HCT116 (cell line): Measurements from ENCODE around the gene EP400. TPM values are rescaled to one million over a fixed set of nuclear protein-coding genes. Genes with fewer than 3 reads are reported as not detected.

Experiments used
- ATAC-seq: fragments of 200-7000 bp; cut with Tn5 transposase; 2 replicates; pipeline ENCODE4 v1.9.1; 2020; ENCODE audit warnings: mild to moderate bottlenecking, moderate library complexity
- BruUV-seq: library from RNA; stranded (reverse); fragments of 400-500 nt; replicated peaks from 2 replicates; lab custom pipeline; 2021; lab: Mats Ljungman, UMichigan
- CTCF ChIA-PET: fragments of 300-600 bp; sonication (Branson Sonifier 250); formaldehyde crosslinking; loops from one replicate; lab custom pipeline; 2021; ENCODE audit warnings: antibody characterized with exemption; lab: Charles Lee
- POLR2A ChIA-PET: fragments of 300-600, 350-600 bp; sonication (Branson Sonifier 250); formaldehyde crosslinking; loops from one replicate; lab custom pipeline; 2021; ENCODE audit warnings: antibody characterized with exemption; lab: Charles Lee
- RAD21 ChIA-PET, 2 experiments: fragments of 300-600 bp; sonication (Branson Sonifier 250); formaldehyde crosslinking; loops; one replicate each; lab custom pipeline; 2023; ENCODE audit warnings: low total read pairs in 2 of 2; ENCODE audit not compliant: uncharacterized antibody in 2 of 2, unreplicated experiment in 2 of 2, low non-redundant PET in 1 of 2; lab: Charles Lee
- DNase-seq: peaks from one replicate; pipeline ENCODE4 v3.0.0-alpha.2; 2010; ENCODE audit warnings: low read depth, low spot score
- H2AFZ ChIP-seq: fragments of 200-600 bp; shearing (Covaris generic), sonication (generic); 2 replicates; pipeline ENCODE4 v1.6.1; 2017; ENCODE audit warnings: low read depth, mixed run types, mixed read lengths, antibody characterized with exemption, low read length; ENCODE audit not compliant: poor library complexity, severe bottlenecking
- H3K27ac ChIP-seq: 2 replicates; pipeline ENCODE4 v1.5.1; 2012; ENCODE audit warnings: low read depth, low read length
- H3K27me3 ChIP-seq: fragments of 200-600 bp; sonication (generic); 2 replicates; pipeline ENCODE4 v1.6.1; 2016; ENCODE audit warnings: mixed run types, low read length, mixed read lengths; ENCODE audit not compliant: insufficient read depth
- H3K36me3 ChIP-seq, 2 experiments: fragments of 200-500 bp in 1 of 2; fragments of 200-600 bp in 1 of 2; sonication (Bioruptor generic) in 1 of 2; sonication (generic) in 1 of 2; 2 replicates each; pipeline versions ENCODE4 v1.5.1 to v1.6.1; 2014 to 2016; ENCODE audit warnings: low read length in 2 of 2, inconsistent platforms in 1 of 2, mixed read lengths in 1 of 2, mixed run types in 1 of 2; ENCODE audit not compliant: insufficient read depth in 2 of 2, control insufficient read depth in 1 of 2
- H3K4me1 ChIP-seq, 2 experiments: fragments of 200-600 bp in 1 of 2; sonication (generic) in 1 of 2; 2 replicates each; pipeline versions ENCODE4 v1.5.1 to v1.6.1; 2012 to 2017; ENCODE audit warnings: low read length in 2 of 2, inconsistent platforms in 1 of 2, mild to moderate bottlenecking in 1 of 2, mixed read lengths in 1 of 2, mixed run types in 1 of 2, moderate library complexity in 1 of 2; ENCODE audit not compliant: insufficient read depth in 2 of 2, control insufficient read depth in 1 of 2
- H3K4me2 ChIP-seq: fragments of 200-600 bp; sonication (generic); 2 replicates; pipeline ENCODE4 v1.6.1; 2017; ENCODE audit warnings: mixed run types, low read length, mixed read lengths
- H3K4me3 ChIP-seq, 2 experiments: fragments of 200-600 bp in 1 of 2; sonication (generic) in 1 of 2; replicated peaks in 1 of 2; 2 replicates each; pipeline ENCODE4 v1.5.1; 2011 to 2016; ENCODE audit warnings: low read length in 2 of 2, control low read depth in 1 of 2, low read depth in 1 of 2, mild to moderate bottlenecking in 1 of 2, mixed read lengths in 1 of 2, mixed run types in 1 of 2
- H3K79me2 ChIP-seq: fragments of 200-600 bp; sonication (generic); 2 replicates; pipeline ENCODE4 v1.6.1; 2017; ENCODE audit warnings: mild to moderate bottlenecking, mixed run types, low read length, moderate library complexity, mixed read lengths; ENCODE audit not compliant: insufficient read depth
- H3K9ac ChIP-seq: fragments of 200-600 bp; sonication (generic); 2 replicates; pipeline ENCODE4 v1.6.1; 2016; ENCODE audit warnings: low read length, mixed read lengths
- H3K9me2 ChIP-seq: fragments of 200-600 bp; sonication (generic), shearing (Covaris generic); 2 replicates; pipeline ENCODE4 v1.6.1; 2017; ENCODE audit warnings: mixed run types, mild to moderate bottlenecking, moderate library complexity; ENCODE audit not compliant: insufficient read depth
- H3K9me3 ChIP-seq, 2 experiments: fragments of 200-500 bp in 1 of 2; fragments of 200-600 bp in 1 of 2; sonication (Bioruptor generic) in 1 of 2; sonication (generic) in 1 of 2; 2 replicates each; pipeline ENCODE4 v1.6.1; 2014 to 2017; ENCODE audit warnings: low read length in 2 of 2, mixed read lengths in 2 of 2, inconsistent platforms in 1 of 2, low read depth in 1 of 2, mild to moderate bottlenecking in 1 of 2, mixed run types in 1 of 2, moderate library complexity in 1 of 2; ENCODE audit not compliant: control insufficient read depth in 1 of 2, insufficient read depth in 1 of 2
- H4K20me1 ChIP-seq: fragments of 200-600 bp; sonication (generic), shearing (Covaris generic); 2 replicates; pipeline ENCODE4 v1.6.1; 2017; ENCODE audit warnings: mixed run types, mild to moderate bottlenecking, moderate library complexity; ENCODE audit not compliant: insufficient read depth
- EGR1 ChIP-seq: IDR thresholded peaks from 2 replicates; pipeline ENCODE4 v1.6.1; 2012; ENCODE audit warnings: low read depth
- JUND ChIP-seq: IDR thresholded peaks from 2 replicates; pipeline ENCODE4 v1.6.1; 2012
- MAX ChIP-seq: IDR thresholded peaks from 2 replicates; pipeline ENCODE4 v1.6.1; 2012
- REST ChIP-seq: IDR thresholded peaks from 2 replicates; pipeline ENCODE4 v1.6.1; 2012; ENCODE audit warnings: low read depth
- SIN3A ChIP-seq: IDR thresholded peaks from 2 replicates; pipeline ENCODE4 v1.6.1; 2012; ENCODE audit warnings: low read depth
- SP1 ChIP-seq: IDR thresholded peaks from 2 replicates; pipeline ENCODE4 v1.6.1; 2012; ENCODE audit warnings: low read depth
- TCF7L2 ChIP-seq: IDR thresholded peaks from 2 replicates; pipeline ENCODE4 v1.7.0; 2011; ENCODE audit warnings: borderline replicate concordance, inconsistent platforms; ENCODE audit not compliant: insufficient read depth, insufficient read length; ENCODE audit errors: extremely low read depth
- YY1 ChIP-seq: IDR thresholded peaks from 2 replicates; pipeline ENCODE4 v1.6.1; 2011; ENCODE audit warnings: low read length, low read depth, moderate library complexity, mild to moderate bottlenecking; ENCODE audit not compliant: insufficient replicate concordance; ENCODE audit errors: extremely low read depth
- intact Hi-C: fragments of 100-400 bp; cut with micrococcal nuclease; formaldehyde crosslinking; loops from 2 replicates; pipeline ENCODE4 v1.10.0; 2022
- total RNA-seq: library from RNA; stranded (reverse); gene quantifications from one replicate; pipeline ENCODE4 v1.2.1, GENCODE V29; 2021; ENCODE audit not compliant: unreplicated experiment
- TF ChIP-seq, protein P1 (sequence below): IDR thresholded peaks from 2 replicates; pipeline ENCODE4 v1.6.1; 2011; ENCODE audit warnings: mild to moderate bottlenecking, low read length, moderate library complexity; ENCODE audit not compliant: insufficient replicate concordance; ENCODE audit errors: extremely low read depth

The EP400 gene
- total RNA-seq, 1 experiment from 2014 or later: 54.5 TPM

- intact Hi-C loops: no loop called here
- no TSS peak for BruUV-seq
- no peaks in the 10 kb centered on the region; the same call in 1 of the 2 replicates for H3K79me2 ChIP-seq
- no peak for TF ChIP-seq YY1
- TF ChIP-seq REST: no peak
- TF ChIP-seq SP1: no peak
- TF ChIP-seq, all 23 proteins: peak for 0
- no peak overlapping the region for H2AFZ ChIP-seq
- H3K9ac ChIP-seq: no peak overlapping the region
- ATAC-seq: no peak
- no peak overlapping the region for H3K27ac ChIP-seq
- DNase-seq: no peak
- CTCF ChIA-PET: no interaction called here
- H3K27me3 ChIP-seq: no peaks in the 10 kb centered on the region
- no peaks in the 10 kb centered on the region; the same call in 1 of the 2 replicates for H4K20me1 ChIP-seq
- H3K4me1 ChIP-seq: no peaks in the 10 kb centered on the region
- no peak overlapping the region for H3K4me3 ChIP-seq
- H3K9me3 ChIP-seq: no peaks in the 10 kb centered on the region
- no peaks in the 10 kb centered on the region for H3K9me2 ChIP-seq
- POLR2A ChIA-PET: no interaction called here
- H3K4me2 ChIP-seq: no peak overlapping the region
- RAD21 ChIA-PET: no interaction called here
- H3K36me3 ChIP-seq: peaks cover 11 to 30% of the 10 kb centered on the region in 2 experiments; a peak in 3 of 4 replicates
Measured at GRCh38 chr12:132071830-132072384, 122.2 kb downstream of the EP400 start.

- intact Hi-C loops: no loop called here
- DNase-seq (no peak), ATAC-seq (no peak)
- RAD21 ChIA-PET: no interaction called here
- Histone ChIP-seq H3K27ac (no peak overlapping the region), H3K9me3 (no peaks in the 10 kb centered on the region), H3K4me2 (no peak overlapping the region), H3K27me3 (no peaks in the 10 kb centered on the region), H3K9ac (no peak overlapping the region), H3K4me1 (no peaks in the 10 kb centered on the region), H3K36me3 (peaks cover 13 to 39% of the 10 kb centered on the region in 2 experiments; a peak in 3 of 4 replicates), H2AFZ (no peak overlapping the region), H3K4me3 (no peak overlapping the region), H3K9me2 (no peaks in the 10 kb centered on the region), H3K79me2 (no peaks in the 10 kb centered on the region; the same call in 1 of the 2 replicates), H4K20me1 (no peaks in the 10 kb centered on the region; the same call in 1 of the 2 replicates)
- CTCF ChIA-PET: no interaction called here
- no TSS peak for BruUV-seq
- POLR2A ChIA-PET: no interaction called here
- TF ChIP-seq, protein P1, sequence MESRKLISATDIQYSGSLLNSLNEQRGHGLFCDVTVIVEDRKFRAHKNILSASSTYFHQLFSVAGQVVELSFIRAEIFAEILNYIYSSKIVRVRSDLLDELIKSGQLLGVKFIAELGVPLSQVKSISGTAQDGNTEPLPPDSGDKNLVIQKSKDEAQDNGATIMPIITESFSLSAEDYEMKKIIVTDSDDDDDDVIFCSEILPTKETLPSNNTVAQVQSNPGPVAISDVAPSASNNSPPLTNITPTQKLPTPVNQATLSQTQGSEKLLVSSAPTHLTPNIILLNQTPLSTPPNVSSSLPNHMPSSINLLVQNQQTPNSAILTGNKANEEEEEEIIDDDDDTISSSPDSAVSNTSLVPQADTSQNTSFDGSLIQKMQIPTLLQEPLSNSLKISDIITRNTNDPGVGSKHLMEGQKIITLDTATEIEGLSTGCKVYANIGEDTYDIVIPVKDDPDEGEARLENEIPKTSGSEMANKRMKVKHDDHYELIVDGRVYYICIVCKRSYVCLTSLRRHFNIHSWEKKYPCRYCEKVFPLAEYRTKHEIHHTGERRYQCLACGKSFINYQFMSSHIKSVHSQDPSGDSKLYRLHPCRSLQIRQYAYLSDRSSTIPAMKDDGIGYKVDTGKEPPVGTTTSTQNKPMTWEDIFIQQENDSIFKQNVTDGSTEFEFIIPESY: no peak
- TF ChIP-seq EGR1 (no peak), SIN3A (no peak), JUND (no peak), MAX (no peak), TCF7L2 (no peak), REST (no peak)
Measured at GRCh38 chr12:132074216-132074615, 124.5 kb downstream of the EP400 start.
